T-helper 1 cell treated with Interleukin-12 subunit alpha and Interleukin-12 subunit beta and Interleukin-4 antibody, amounts not matched to agents 30 μg/mL and 1 μg/mL, for 36 hours (primary cell): Measurements from ENCODE around the gene ELFN1.
"Not testable (repeated sequence)": the region's sequence is repeated elsewhere in the genome, so short reads cannot be mapped to it uniquely, and the experiment has no call there.

ENCODE experiments used
- H3K27ac Mint-ChIP-seq: one replicate; pipeline ENCODE4 v1.8.0; 2021; ENCODE audit warnings: mild to moderate bottlenecking, mixed read lengths
- H3K27me3 Mint-ChIP-seq: one replicate; pipeline ENCODE4 v1.8.0; 2021; ENCODE audit warnings: low read depth, mixed read lengths
- H3K36me3 Mint-ChIP-seq: one replicate; pipeline ENCODE4 v1.8.0; 2021; ENCODE audit warnings: low read depth, mixed read lengths
- H3K4me1 Mint-ChIP-seq: one replicate; pipeline ENCODE4 v1.8.0; 2021; ENCODE audit warnings: low read depth, mixed read lengths
- H3K4me3 Mint-ChIP-seq: one replicate; pipeline ENCODE4 v1.8.0; 2021; ENCODE audit warnings: mild to moderate bottlenecking, moderate library complexity, mixed read lengths
- H3K9me3 Mint-ChIP-seq: one replicate; pipeline ENCODE4 v1.8.0; 2021; ENCODE audit warnings: mixed read lengths

ELFN1 gene

GRCh38 chr7:1754345-1754908, 84.3 kb downstream of the ELFN1 start:
- no peak overlapping the region for H3K4me3 Mint-ChIP-seq
- no peaks in the 10 kb centered on the region for H3K36me3 Mint-ChIP-seq
- peaks cover under 1% of the 10 kb centered on the region for H3K9me3 Mint-ChIP-seq
- peaks cover 2% of the 10 kb centered on the region for H3K4me1 Mint-ChIP-seq
- H3K27ac Mint-ChIP-seq: no peak overlapping the region
- H3K27me3 Mint-ChIP-seq: no peaks in the 10 kb centered on the region

DNA sequence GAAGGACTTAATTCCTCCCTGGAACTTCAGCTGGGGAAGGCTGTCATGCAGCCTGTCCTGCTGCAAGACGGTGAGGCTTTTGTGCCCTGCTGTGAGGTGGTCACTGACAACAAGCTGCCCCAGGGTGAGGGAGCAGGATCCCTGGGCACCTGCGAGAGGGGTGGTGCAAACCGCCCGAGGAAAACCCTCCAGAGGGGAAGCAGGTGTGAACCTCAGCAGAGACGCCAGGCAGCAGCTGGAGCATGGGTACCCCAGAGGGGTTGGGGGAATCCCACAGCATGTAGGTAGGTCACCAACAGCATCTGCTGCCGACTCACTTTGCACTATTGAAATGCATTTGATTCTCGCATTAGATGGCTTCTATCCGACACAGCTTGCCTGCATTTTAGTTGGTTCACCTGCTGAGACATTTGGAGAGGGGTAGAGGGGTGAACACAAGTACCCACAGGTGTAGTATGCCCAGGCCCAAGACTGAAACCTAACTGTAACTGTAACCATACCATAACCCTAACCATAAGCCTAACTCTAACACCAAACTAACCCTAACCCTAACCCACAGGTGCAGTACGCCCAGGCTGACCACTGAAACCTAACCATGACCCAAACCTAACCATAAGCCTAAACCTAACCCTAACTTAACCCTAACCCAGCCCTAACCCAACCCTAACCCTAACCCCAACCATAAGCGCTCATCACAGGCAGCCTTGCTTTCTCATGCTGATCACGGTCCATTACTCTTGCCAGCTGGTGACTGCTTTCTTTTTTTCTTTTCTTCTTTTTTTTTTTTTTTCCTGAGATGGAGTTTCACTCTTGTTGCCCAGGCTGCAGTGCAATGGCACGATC, 85.9 kb downstream of the ELFN1 start:
- Mint-ChIP-seq H3K4me3 (no peak overlapping the region), H3K27me3 (no peaks in the 10 kb centered on the region), H3K27ac (no peak overlapping the region), H3K36me3 (no peaks in the 10 kb centered on the region), H3K9me3 (peaks cover 4% of the 10 kb centered on the region), H3K4me1 (peaks cover 2% of the 10 kb centered on the region)

GRCh38 chr7:1757601-1758000, 87.5 kb downstream of the ELFN1 start:
- Mint-ChIP-seq H3K36me3 (no peaks in the 10 kb centered on the region), H3K27me3 (no peaks in the 10 kb centered on the region), H3K4me1 (peaks cover 2% of the 10 kb centered on the region), H3K4me3 (no peak overlapping the region), H3K27ac (no peak overlapping the region), H3K9me3 (peaks cover 15% of the 10 kb centered on the region)

- H3K27ac Mint-ChIP-seq: no peak overlapping the region
- H3K4me3 Mint-ChIP-seq: no peak overlapping the region
- peaks cover 17% of the 10 kb centered on the region for H3K9me3 Mint-ChIP-seq
- H3K4me1 Mint-ChIP-seq: peaks cover 2% of the 10 kb centered on the region
- H3K27me3 Mint-ChIP-seq: no peaks in the 10 kb centered on the region
- no peaks in the 10 kb centered on the region for H3K36me3 Mint-ChIP-seq
Observed at GRCh38 chr7:1758028-1758858, 88.2 kb downstream of the ELFN1 start.

- Mint-ChIP-seq H3K4me1 (no peaks in the 10 kb centered on the region), H3K36me3 (no peaks in the 10 kb centered on the region), H3K4me3 (no peak overlapping the region), H3K9me3 (peaks cover 17% of the 10 kb centered on the region), H3K27ac (no peak overlapping the region), H3K27me3 (no peaks in the 10 kb centered on the region)
Observed at GRCh38 chr7:1758859-1759521, 88.9 kb downstream of the ELFN1 start.

GRCh38 chr7:1761097-1761496, 91.0 kb downstream of the ELFN1 start:
- no peaks in the 10 kb centered on the region for H3K36me3 Mint-ChIP-seq
- no peaks in the 10 kb centered on the region for H3K4me1 Mint-ChIP-seq
- H3K27me3 Mint-ChIP-seq: no peaks in the 10 kb centered on the region
- H3K4me3 Mint-ChIP-seq: no peak overlapping the region
- H3K9me3 Mint-ChIP-seq: peaks cover 21% of the 10 kb centered on the region
- no peak overlapping the region for H3K27ac Mint-ChIP-seq

GRCh38 chr7:1761774-1762173, 91.7 kb downstream of the ELFN1 start:
- Mint-ChIP-seq H3K27me3 (no peaks in the 10 kb centered on the region), H3K36me3 (no peaks in the 10 kb centered on the region), H3K4me1 (no peaks in the 10 kb centered on the region), H3K4me3 (no peak overlapping the region), H3K27ac (no peak overlapping the region), H3K9me3 (peaks cover 23% of the 10 kb centered on the region)

- peaks cover 30% of the 10 kb centered on the region for H3K9me3 Mint-ChIP-seq
Observed at GRCh38 chr7:1762238-1762945, 92.3 kb downstream of the ELFN1 start.

GRCh38 chr7:1763033-1763432, 93.0 kb downstream of the ELFN1 start:
- no peak overlapping the region for H3K4me3 Mint-ChIP-seq
- H3K27ac Mint-ChIP-seq: no peak overlapping the region

More at GRCh38 chr7:1762238-1762945, 92.3 kb downstream of the ELFN1 start:
- no peak overlapping the region for H3K4me3 Mint-ChIP-seq
- H3K27ac Mint-ChIP-seq: no peak overlapping the region
- H3K27me3 Mint-ChIP-seq: no peaks in the 10 kb centered on the region
- H3K4me1 Mint-ChIP-seq: no peaks in the 10 kb centered on the region
- no peaks in the 10 kb centered on the region for H3K36me3 Mint-ChIP-seq

GRCh38 chr7:1763911-1764310, 93.8 kb downstream of the ELFN1 start:
- H3K4me3 Mint-ChIP-seq, H3K36me3 Mint-ChIP-seq, H3K4me1 Mint-ChIP-seq, H3K27me3 Mint-ChIP-seq, H3K27ac Mint-ChIP-seq: not testable (repeated sequence)
- peaks cover 31% of the 10 kb centered on the region for H3K9me3 Mint-ChIP-seq

More at GRCh38 chr7:1763033-1763432, 93.0 kb downstream of the ELFN1 start:
- Mint-ChIP-seq H3K36me3 (no peaks in the 10 kb centered on the region), H3K9me3 (peaks cover 31% of the 10 kb centered on the region), H3K4me1 (no peaks in the 10 kb centered on the region), H3K27me3 (no peaks in the 10 kb centered on the region)

DNA sequence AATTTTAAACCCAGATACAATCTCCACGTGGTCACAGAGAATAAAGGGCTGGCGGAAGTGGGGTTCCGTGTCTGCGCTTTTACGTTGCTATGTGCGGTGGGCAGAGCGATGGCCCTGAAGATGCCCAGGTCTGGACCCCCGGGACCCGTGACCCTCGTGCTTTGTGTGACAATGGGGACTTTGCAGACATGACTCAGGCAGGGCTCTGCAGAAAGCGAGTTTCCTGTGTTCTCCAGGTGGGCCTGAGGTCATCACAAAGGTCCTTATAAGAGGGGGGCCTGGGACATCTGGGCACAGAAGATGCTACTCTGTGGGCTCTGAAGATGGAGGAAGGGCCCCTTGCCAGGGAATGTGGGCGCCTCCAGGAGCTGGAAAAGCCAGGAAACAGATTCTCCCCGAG, 95.3 kb downstream of the ELFN1 start:
- H3K4me1 Mint-ChIP-seq: no peaks in the 10 kb centered on the region
- H3K4me3 Mint-ChIP-seq: no peak overlapping the region
- peaks cover 27% of the 10 kb centered on the region for H3K9me3 Mint-ChIP-seq
- H3K36me3 Mint-ChIP-seq: no peaks in the 10 kb centered on the region
- H3K27ac Mint-ChIP-seq: no peak overlapping the region
- H3K27me3 Mint-ChIP-seq: no peaks in the 10 kb centered on the region

DNA sequence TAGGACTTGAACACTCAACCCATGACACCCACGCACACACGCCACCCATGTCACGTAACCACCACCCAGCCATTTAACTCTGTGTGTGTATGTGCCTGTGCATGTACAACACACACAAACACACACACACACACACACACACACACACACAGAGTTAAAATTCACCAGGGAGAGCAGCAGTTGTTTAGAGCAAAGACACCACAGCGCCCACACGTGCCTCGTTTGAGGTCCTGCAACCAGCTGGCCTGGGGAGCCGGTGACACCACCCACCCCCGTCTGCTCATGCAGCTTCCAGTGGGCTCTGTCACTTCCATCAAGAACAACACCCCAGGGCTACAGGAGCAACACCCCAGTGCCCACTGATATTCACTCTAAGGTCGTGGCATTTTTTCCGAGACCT, 97.4 kb downstream of the ELFN1 start:
- Mint-ChIP-seq H3K4me1 (no peaks in the 10 kb centered on the region), H3K27ac (no peak overlapping the region), H3K36me3 (no peaks in the 10 kb centered on the region), H3K27me3 (no peaks in the 10 kb centered on the region), H3K9me3 (peaks cover 17% of the 10 kb centered on the region), H3K4me3 (no peak overlapping the region)

GRCh38 chr7:1768832-1769231, 98.8 kb downstream of the ELFN1 start:
- no peaks in the 10 kb centered on the region for H3K27me3 Mint-ChIP-seq
- H3K27ac Mint-ChIP-seq: no peak overlapping the region
- H3K36me3 Mint-ChIP-seq: no peaks in the 10 kb centered on the region
- H3K4me1 Mint-ChIP-seq: no peaks in the 10 kb centered on the region
- no peak overlapping the region for H3K4me3 Mint-ChIP-seq
- peaks cover 24% of the 10 kb centered on the region for H3K9me3 Mint-ChIP-seq
